DND-41 (cell line): Measurements from ENCODE around the gene HECW1.

ENCODE experiments used
- EZH2 ChIP-seq: IDR thresholded peaks from 3 replicates; pipeline ENCODE4 v1.6.1; 2012; ENCODE audit warnings: borderline replicate concordance, low read depth, mild to moderate bottlenecking, moderate library complexity, low read length, inconsistent platforms; ENCODE audit not compliant: severe bottlenecking
- TF ChIP-seq, protein P1 (sequence below): IDR thresholded peaks from 2 replicates; pipeline ENCODE4 v1.5.1; 2012; ENCODE audit warnings: borderline replicate concordance, low read length, moderate library complexity, mild to moderate bottlenecking; ENCODE audit not compliant: poor library complexity, severe bottlenecking; ENCODE audit errors: extremely low read depth

GRCh38 chr7:43444711-43445578, 332.5 kb downstream of the HECW1 start:
- TF ChIP-seq, protein P1, sequence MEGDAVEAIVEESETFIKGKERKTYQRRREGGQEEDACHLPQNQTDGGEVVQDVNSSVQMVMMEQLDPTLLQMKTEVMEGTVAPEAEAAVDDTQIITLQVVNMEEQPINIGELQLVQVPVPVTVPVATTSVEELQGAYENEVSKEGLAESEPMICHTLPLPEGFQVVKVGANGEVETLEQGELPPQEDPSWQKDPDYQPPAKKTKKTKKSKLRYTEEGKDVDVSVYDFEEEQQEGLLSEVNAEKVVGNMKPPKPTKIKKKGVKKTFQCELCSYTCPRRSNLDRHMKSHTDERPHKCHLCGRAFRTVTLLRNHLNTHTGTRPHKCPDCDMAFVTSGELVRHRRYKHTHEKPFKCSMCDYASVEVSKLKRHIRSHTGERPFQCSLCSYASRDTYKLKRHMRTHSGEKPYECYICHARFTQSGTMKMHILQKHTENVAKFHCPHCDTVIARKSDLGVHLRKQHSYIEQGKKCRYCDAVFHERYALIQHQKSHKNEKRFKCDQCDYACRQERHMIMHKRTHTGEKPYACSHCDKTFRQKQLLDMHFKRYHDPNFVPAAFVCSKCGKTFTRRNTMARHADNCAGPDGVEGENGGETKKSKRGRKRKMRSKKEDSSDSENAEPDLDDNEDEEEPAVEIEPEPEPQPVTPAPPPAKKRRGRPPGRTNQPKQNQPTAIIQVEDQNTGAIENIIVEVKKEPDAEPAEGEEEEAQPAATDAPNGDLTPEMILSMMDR: no peak
- TF ChIP-seq EZH2: no peak
